Stimulated activated CD4-positive, alpha-beta T cell treated with anti-CD3 and anti-CD28 coated beads, Interleukin-15, amount 100 ng/mL, for 48 hours (primary cell): ENCODE data around the gene CUL1.
"Not testable (repeated sequence)": the region's sequence is repeated elsewhere in the genome, so short reads cannot be mapped to it uniquely, and the experiment has no call there.

Source experiments
- DNase-seq, 2 donors: peaks; one replicate each; pipeline ENCODE4 v3.0.0-alpha.2; 2020; ENCODE audit warnings: low read depth in 2 of 2

CUL1 gene

DNA sequence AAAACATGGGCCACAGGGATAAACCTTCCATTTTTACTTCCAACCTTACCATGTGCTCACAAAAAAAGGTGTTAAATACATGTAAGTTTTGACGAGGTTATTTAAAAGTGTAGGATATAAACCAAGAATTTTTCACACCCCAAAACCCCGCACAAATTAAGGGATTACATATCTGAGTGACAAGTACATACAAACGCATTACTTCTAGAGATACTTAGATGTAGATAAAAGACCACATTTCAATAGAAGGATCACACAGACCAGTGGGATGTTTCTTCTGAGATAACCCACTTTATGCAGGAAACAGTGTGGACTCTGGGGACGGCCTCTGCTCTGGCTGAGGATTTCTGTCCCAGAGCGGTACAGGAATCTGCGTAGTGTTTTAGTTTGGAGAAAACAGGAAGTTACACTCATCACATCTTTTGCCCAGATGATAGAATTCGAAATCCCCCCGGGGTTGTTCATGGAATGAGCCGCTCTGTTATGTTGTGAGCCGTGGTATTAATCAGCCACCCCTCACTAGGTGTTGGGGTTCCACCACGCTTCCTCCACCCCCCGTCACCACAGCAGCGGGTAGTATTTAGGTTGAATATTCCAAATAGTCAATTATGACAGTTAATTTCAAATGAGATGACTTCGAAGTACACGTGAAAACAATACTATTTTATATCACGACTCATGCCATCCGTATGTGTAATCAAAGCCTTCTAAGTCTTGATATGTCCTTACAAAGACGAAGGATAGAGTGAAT is 1.3 kb upstream of the CUL1 start:
- DNase-seq = peak; percentile 63 to 67

DNA sequence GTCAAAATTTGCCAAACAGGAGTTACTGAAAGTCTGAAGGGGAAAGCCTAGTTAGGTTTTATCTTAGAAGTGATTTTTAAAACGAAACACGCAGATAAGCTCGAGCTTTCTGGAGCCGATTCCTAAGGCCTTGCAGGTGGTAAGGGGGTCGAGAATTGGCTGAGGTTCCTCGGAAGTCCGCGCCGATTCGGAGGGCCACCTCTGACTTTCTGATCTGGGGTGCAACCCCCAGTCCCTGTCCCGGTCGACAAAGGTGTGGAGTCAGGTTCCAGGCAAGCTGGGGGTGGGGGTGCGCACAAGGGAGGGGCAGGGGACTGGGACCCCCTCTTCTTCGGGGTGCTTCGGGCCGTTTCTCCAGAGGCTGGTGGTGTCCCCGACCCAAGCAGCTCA is 701 bp upstream of the CUL1 start:
- no peak for DNase-seq

DNA sequence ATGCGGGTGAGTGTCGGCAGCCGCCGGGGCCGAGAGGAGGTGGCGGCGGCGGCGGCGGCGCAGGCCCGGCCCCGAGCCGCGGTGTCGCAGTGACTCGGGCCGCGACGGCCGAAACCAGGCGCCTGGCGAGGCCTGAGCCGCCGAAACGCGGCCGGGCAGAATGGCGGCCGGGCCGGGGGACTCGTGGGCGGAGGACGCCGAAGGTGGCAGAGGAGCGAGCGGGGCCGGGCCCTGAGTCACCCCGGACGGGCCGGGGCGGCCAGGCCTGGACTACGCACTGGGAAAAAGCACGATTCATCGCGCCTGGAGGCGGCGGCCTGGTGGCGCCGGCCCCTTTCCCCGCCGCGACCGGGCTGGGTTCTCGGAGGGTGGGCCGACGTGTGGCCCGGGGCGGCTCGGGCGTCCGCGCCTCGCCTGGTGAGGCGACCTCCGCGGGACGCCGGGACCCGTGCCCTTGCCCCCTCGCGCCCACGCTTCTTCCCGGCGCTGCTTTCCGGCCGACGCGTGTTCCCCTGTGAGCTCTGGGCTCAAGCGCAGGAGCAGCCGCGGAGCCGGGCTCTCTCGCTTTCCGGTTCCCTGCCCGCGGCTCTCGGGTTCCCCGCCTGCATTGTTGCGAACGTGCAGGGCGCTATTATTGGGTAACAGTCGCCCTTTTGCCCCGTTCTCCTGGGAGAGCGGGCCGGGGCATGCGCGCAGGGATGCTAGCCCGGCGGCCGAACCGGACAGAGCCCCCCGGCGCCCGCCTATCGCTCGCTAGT is 500 bp downstream of the CUL1 start:
- DNase-seq = peak; percentile 50 to 56

DNA sequence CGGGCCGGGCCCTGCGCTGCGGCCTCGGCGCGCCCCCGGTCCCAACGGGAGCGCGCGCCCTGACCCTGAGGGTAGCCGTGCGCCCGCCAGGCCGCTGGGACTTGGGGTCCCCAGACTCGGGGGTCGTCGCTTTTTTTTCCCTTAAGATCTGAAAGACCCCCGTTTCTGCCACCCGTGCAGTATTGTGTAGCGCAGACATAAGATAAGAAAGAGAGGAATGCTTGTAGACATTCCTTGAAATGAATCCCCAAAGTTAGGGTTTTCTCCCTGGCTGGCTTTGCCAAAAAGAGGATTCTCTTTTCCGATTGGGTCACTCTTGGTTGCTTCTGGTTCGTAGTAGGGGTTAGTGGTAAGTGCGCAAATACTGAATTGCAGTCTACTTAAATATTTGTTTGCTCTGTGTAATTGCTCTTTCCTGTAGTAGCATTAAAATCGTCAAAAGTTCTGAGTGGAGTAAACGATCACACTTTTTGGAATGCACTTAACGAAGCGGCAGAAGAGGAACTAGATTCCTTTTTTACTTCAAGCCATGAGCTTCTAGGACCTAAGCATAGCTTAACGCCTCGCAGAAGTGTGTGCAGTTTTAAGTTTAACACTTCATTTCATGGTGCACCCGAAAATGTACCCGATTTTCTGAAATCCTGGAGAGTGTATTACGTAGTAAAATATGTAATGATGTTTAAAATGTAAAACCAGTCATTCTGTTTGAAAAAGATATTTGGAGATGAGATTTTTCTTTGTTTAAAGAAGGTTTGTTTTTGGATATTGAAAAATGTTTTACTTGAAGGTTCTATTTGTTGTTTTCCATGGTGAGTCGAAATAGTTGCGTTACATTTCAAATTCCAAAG is 1.3 kb downstream of the CUL1 start:
- DNase-seq = no peak

DNA sequence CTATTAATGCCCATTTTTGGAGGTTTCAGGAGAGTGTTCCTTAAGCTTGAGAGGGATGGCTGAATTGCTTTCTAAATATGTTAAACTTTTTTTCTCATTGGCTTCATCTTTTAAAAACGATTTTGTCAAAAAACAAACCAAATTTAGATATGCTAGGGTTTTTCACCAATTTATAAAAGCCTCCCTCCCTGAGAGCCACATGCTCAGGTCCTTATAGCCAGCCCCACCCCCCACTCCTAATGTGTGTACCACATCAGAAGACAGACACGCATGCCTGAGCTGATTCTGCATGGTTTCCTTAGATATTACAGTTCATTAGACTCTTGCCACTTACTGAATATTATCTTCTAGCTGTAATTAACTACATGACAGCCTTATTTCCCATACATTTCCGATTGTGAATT is 2.0 kb downstream of the CUL1 start:
- DNase-seq = peak; percentile 34 to 37

DNA sequence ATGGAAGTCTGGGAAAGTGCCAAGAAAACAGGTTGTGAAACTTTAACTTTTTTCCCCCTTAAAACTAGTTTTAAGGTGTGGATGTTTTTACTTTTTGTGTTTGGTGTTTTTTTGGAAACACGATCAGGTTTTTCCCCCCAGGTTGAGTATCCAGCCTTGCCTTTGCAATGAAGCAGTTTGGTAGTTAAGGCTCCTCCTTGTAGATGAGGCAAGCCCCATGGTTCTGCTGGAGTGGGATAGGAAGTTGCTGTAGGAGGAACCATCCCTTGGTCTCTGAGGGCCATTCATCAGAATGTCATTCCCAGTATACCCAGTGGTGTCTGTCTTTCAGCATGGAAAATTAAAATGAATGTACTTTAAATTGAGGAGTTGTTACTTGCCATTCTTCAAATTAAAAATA is 2.7 kb downstream of the CUL1 start:
- DNase-seq = no peak

DNA sequence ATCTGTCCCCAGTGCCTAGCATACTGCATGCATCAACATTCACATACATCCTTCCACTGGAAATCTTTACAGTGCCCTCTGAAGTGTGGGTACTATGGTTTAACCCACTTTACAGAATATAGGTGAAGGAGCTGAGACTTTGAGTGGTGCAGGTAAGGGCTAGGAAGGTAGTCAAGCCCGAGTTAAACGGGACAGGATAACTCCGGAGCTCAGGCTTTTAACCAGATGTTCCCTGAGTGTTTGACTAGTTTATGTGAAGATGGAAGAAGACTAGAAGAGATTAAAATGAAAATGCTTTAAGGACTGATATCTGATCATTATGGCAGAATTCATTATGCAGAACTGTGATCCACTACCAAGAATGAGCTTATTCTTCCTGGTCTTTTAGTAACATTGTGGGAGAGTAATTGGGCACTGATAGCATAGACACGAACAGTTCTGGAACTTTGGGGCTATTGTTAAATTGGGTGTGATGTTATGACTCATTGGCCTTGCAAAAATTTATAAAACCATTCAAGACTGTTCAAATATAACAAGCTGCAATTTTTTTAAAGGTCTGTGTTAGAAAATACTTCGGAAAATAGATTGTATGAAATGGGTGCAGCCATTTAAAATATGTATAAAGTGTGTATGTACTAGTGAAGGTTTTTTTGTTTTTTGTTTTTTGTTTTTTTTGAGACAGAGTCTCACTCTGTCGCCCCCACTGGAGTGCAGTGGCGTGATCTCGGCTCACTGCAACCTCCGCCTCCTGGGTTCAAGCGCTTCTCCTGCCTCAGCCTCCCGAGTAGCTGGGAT is 4.4 kb downstream of the CUL1 start:
- no peak for DNase-seq

DNA sequence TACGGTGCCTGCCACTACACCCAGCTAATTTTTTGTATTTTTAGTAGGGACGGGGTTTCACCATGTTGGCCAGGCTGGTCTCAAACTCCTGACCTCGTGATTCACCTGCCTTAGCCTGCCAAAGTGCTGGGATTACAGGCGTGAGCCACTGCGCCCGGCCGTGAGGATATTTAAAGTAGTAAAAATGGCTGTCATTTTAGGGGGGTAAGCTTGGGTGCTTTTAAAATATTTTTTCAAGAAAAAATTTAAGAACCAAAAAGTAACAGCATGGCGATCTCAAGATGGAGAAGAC is 4.9 kb downstream of the CUL1 start:
- DNase-seq = not testable (repeated sequence)

DNA sequence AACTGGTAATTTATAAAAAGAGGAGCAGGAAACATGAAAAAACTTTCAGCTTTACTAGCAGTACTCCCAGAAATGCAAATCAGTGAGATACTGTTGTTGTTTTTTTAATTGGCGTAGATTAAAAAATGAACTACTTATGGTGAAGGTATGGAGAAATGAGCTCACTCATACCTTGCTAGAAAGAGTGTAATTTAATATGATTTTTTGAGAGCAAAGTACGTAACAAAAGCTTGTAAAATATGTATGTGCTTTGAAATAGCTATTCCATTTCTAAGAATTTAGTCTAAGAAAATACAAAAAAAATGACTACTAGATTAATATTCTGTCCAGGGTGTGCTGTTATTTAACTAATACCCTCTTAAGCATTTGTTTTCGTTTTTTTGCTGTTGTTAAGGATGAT is 5.5 kb downstream of the CUL1 start:
- DNase-seq = no peak

DNA sequence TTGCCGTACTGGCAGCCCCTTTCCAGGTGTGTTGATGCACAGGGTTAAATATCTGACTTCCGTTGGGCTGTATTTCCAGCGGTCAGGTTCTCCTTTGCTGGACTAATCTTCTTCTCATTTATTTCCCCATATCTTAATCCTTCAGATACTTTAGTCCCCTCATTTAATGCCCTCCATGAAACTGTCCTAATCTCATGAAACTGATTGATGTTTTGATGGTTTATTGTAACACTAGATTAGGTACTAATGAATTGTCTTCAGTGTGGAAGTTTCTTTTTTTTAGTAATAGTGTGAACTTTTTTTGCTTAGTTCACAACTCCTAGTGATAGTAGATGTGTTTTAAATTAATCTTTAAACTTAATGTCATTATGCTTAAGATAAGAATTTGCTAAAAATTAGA is 6.3 kb downstream of the CUL1 start:
- no peak for DNase-seq

DNA sequence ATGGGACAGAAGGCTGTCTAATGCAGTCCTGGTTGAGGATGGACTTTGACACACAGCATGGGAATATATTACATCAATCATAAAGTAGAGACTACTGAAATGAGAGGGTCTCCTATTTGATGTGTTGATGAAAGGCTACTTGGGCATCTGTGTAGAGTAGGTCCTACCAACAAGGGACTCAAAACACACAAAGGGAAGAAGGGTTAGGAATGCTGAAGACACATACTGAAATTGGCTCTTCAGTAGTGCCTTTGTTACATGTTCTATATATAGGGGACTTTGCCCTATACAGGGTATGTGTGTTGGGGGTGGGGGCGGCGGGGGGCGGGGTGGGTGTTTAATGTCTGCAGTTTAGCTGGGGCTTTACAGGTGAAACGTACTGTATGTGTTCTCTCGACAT is 7.7 kb downstream of the CUL1 start:
- no peak for DNase-seq

DNA sequence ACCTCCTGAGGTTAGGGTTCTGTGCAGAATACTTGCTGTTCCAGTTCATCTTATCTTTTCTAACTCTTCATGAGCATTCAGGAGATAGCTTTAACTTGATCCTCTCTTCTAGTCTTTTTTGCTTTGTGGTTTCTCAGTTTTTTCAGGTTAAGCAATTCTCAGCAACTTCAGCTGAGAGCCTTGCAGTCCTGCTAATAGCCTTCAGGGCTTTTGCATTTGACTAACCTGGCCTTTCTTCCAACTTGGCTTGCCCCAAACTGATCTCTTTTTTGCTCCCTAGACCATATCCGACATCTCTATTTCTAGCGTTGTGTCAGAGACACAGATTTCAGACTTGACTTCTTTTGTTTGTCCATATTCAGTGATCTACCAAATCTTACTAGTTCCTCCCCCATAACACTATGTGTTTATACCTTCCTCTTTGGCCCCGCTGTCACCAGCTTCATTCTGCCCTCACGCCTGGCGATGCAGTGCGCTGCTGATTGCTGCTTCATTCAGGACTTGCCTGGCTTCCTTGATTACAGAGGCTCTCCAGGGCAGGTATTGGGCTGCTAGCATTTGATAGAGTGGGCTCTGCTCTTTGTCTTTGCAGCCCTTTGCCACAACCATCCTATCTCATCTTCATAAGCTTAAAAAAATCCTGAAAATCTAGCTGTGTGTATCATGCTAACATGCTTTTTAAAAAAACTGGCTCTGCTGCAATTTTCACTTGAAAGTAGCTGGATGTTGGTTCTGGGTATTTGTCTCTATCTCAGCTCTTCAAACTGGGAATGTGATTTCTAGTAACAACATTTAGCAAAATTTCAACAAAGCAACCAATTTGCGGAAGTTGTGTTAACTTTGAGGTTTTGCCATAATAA is 9.6 kb downstream of the CUL1 start:
- no peak for DNase-seq

DNA sequence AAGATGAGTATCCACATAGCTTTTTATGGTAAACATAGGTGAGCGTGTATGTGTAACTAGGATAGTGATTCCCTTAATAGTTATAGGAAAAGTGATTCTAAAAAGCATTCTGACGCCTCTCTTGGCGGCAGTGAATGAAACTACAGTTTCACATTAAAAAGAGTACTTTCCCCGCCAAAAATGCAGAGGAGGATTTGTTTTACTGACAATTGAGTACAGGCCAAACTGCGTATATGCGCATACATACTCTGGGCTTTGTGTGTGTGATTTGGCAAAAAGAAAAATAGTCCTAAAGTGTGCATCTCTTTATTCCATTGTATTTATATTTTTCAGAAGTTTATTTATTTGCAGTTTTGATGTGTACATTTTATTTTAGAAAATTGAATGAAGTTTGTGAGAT is 10.3 kb downstream of the CUL1 start:
- no peak for DNase-seq

DNA sequence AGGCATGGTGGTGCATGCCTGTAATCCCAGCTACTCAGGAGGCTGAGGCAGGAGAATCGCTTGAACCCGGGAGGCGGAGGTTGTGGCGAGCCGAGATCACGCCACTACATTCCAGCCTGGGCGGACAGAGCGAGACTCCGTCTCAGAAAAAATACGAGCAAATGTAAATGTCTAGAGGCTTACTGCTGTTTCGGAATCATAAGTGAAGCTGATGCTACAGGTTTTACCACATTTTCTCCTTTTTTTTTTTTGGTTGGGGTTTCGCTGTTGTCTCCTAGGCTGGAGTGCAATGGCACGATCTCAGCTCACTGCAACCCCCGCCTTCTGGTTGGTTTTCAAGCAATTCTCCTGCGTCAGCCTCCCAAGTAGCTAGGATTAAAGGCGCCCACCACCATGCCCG is 11.7 kb downstream of the CUL1 start:
- not testable (repeated sequence) for DNase-seq

DNA sequence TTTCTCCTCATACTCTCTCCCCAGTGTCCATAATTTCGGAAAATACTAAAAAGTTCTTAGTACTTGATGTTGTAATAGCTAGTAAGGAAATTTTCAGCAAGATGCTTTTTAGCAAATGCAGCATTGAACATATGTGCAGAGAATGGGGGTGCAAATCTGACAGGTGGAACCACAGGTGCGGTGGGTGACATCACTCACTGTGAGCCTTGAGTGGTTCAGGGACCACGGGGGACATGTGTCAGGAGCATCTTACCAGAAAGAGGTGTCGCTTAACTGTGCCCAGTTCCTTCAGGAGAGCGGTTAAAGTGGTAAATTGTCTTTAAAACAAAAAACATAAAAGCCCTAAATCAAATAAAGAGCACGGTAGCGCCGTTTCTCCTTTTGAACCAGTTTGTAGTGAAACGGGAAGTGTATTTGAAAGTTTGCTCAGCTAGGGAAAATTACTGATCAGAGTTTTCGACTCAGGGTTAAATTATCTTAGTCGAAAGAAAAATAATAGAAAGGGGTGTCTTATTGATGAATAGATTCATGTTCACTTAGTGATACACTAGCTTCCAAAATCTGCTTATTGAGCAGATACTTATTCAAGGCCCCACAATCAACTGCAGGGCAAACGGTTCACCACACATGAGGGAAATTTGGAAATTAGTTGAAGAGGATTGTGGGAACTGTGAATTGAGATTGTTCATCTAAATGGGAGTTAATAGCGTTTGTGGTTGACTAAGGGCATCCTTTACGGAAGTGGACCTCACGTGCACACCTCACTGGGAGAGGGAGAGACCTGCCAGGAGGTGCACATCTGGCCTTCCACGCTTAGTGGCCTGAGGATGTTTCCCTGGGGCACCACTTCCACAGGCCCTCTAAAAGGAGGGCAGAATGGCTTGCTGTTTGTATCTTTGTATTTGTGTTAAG is 12.7 kb downstream of the CUL1 start:
- no peak for DNase-seq

DNA sequence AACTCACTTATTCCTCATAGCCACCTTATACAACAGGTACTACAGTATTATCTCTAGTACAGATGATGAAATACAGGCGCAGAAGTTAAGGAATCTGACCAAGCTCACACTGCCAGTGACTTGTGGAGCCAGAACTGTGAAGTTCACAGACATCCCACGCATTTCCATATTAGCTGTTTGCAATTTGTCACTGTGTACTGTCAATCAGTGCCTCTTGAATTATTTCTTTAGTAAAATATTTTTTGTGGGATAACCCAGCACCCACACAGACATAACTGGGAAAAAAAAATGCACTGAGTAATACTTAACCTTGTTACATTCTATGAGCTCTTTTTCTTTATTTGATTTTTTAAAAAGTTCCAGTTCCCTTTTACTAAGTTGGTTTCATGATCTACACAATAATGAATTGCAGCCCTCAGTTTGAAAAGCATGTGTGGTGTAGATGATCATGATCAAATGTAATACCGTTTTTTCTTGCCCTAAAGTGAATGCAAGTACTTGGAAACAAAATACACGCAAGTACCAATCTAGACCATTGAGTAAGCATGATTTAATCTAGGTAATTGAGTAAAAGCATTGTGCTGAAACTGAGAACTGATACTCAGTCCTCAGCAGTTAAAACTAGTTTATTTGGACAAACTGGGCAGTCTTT is 14.1 kb downstream of the CUL1 start:
- DNase-seq = no peak

DNA sequence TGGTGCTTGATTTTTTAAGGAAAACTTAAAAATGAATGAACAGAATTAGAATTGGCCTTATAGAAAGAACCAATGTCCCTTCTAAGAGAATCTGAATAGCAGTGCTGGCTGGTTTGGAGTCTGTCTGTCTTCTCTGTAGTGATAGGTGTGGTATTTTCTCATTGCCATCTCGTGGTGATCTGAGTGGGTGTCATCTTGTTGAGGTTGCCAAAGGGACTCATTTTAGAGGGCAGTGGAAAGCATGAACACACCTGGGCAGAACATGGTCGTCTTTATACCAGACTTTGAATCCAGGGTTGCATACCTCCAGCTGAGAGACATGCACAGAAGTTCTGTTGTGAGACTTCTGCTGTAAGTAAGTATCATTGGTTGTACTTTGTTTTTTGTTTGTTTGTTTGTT is 15.8 kb downstream of the CUL1 start:
- no peak for DNase-seq

DNA sequence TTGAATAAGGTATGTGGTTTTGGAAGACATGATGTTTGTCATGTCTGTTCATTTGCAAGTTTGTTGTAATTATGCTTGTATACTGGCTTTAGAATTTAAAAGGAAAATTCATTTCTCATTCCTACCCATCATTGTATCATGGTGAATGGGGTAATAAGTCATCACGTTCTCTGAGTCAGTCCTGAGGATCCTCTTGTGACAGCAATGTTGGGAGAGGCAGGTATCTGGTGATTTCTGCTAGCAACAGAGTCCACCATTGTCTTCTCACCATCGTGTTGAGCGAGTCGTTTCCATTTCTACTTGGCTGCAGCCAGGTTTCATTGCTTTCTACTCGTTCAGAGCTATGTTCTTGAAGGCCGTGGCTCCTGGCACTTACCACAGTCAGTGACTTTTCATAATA is 16.3 kb downstream of the CUL1 start:
- DNase-seq = no peak

DNA sequence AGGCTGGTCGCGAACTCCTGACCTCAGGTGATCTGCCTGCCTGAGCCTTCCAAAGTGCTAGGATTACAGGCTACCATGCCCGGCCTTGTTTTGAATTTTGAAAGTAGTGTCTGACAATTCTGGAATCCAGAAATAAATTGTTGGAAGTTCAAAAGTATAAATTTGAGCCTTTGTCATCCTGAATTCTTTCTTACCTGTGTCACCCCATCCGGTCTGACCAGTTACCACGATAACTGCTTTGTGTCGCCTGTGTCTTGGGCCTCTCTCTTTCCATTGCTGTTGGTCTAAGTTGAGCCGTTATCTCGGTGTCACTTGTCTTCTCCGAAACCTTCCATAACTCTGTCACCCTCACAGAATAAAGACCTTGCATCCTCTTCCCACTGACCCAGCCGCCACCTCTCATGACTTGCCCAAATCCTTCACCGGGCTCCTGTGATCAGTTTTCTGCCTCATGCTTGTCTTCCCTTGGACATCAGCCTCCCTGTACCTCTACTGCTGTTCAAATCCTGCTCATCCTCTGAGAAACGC is 18.6 kb downstream of the CUL1 start:
- no peak for DNase-seq
